ENCODE data around the gene SSH2. TPM values are rescaled to one million over a fixed set of nuclear protein-coding genes. Genes with fewer than 3 reads are reported as not detected.
A peak's percentile ranks its signal among the peaks of the same experiment; 100 is the strongest.

The SSH2 gene
- total RNA-seq, 6 donors from 2014 or later: 55.4 to 82.9 (median 67.8) TPM

DNA sequence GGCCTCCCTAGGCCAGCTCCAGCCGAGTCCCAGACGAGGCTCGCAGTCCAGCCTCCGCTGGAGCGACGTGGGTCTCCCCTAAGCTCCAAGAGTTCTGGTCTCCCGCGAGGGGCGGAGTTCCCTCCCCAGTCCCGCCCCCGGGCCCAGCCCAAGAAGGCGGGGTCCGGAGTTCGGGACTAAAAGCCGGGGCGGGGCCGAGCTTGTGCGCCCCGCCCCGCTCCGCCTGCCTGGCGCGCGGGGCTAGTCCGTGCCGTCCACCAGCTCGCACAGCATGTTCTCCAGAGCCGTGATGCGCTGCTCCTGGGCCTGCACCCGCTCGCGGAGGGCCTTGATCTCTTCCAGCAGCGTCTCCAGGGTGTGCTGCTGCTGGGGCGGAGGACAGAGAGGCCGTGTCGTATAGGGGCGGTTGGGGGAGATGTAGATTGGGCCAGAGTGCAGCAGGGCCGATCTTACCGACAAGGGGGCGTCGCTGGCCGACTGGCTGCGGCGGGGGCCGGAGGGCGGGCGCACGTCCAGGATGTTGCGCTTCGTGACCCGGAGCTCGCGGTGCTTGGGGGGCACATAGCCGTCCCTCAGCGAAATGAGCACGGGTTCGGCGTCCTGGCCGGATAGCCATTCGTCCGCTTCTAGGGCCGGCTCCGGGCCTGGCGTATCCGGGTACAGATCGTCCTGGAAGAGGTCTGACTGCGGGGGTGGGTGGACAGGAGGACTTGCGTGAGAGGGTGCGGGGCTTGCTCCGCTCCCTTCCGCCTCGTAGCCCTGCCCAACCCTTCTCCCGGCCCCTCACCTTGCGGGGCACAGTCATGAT is 314.3 kb downstream of the SSH2 start:
- H3K4me1 ChIP-seq: peaks cover 49 to 66% (median 60%) of the 10 kb centered on the region in 4 donors
- WGBS, 2 donors: 4 to 5% methylated on average over 14 to 64 of the region's 74 CpGs
- peak; percentile 85 to 88 for ATAC-seq (ENCODE audit: low FRiP score in 2 of 2)

GRCh38 chr17:29615048-29615385 is 315.0 kb downstream of the SSH2 start:
- Histone ChIP-seq H3K27me3 (peaks cover 0 to 10% (median 0%) of the 10 kb centered on the region in 4 donors), H3K27ac (no peak overlapping the region), H3K9me3 (no peaks in the 10 kb centered on the region), H3K4me1 (peaks cover 49 to 66% (median 60%) of the 10 kb centered on the region in 4 donors), H3K36me3 (no peaks in the 10 kb centered on the region), H3K4me3 (peak overlapping the region in 3 of 4 donors; percentile 29 to 52 (median 49))
- no peak for TF ChIP-seq POLR2AphosphoS5 (IDR thresholded peaks at IDR 0.05)
- TF ChIP-seq, protein P1, sequence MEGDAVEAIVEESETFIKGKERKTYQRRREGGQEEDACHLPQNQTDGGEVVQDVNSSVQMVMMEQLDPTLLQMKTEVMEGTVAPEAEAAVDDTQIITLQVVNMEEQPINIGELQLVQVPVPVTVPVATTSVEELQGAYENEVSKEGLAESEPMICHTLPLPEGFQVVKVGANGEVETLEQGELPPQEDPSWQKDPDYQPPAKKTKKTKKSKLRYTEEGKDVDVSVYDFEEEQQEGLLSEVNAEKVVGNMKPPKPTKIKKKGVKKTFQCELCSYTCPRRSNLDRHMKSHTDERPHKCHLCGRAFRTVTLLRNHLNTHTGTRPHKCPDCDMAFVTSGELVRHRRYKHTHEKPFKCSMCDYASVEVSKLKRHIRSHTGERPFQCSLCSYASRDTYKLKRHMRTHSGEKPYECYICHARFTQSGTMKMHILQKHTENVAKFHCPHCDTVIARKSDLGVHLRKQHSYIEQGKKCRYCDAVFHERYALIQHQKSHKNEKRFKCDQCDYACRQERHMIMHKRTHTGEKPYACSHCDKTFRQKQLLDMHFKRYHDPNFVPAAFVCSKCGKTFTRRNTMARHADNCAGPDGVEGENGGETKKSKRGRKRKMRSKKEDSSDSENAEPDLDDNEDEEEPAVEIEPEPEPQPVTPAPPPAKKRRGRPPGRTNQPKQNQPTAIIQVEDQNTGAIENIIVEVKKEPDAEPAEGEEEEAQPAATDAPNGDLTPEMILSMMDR (IDR thresholded peaks at IDR 0.05): peak in 1 of 6 experiments; percentile 15
- 8 to 27% methylated on average over 2 to 15 of the region's 15 CpGs for WGBS, 2 donors
- ATAC-seq (ENCODE audit: low FRiP score in 2 of 2) (peak in 1 of 2 donors; percentile 36), DNase-seq (peak in 1 of 2 donors; percentile 54)

More for the DNA sequence above, 314.3 kb downstream of the SSH2 start:
- Histone ChIP-seq H3K9me3 (no peaks in the 10 kb centered on the region), H3K27me3 (peaks cover 0 to 10% (median 0%) of the 10 kb centered on the region in 4 donors), H3K27ac (peak overlapping the region in 3 of 4 donors; percentile 4 to 32 (median 19)), H3K36me3 (no peaks in the 10 kb centered on the region), H3K4me3 (peak overlapping the region; percentile 23 to 52 (median 39))
- no peak for TF ChIP-seq EP300 (IDR thresholded peaks at IDR 0.05)
- TF ChIP-seq POLR2AphosphoS5 (IDR thresholded peaks at IDR 0.05): peak in 1 of 2 donors; percentile 67
- TF ChIP-seq, protein P1 (IDR thresholded peaks at IDR 0.05): no peak
- peak in 2 of 4 donors; percentile 9 to 50 for TF ChIP-seq POLR2A (IDR thresholded peaks at IDR 0.05)
- DNase-seq: peak; percentile 93 to 97

- TF ChIP-seq POLR2A (IDR thresholded peaks at IDR 0.05) (no peak), POLR2AphosphoS5 (IDR thresholded peaks at IDR 0.05) (no peak), EP300 (IDR thresholded peaks at IDR 0.05) (no peak)
- TF ChIP-seq, protein P1 (IDR thresholded peaks at IDR 0.05): no peak
- Histone ChIP-seq H3K27ac (no peak overlapping the region), H3K4me1 (peaks cover 49 to 66% (median 60%) of the 10 kb centered on the region in 4 donors), H3K27me3 (peaks cover 0 to 10% (median 0%) of the 10 kb centered on the region in 4 donors), H3K9me3 (no peaks in the 10 kb centered on the region), H3K4me3 (no peak overlapping the region), H3K36me3 (no peaks in the 10 kb centered on the region)
- WGBS, 2 donors: 56 to 64% methylated on average over 13 of the region's 16 CpGs
- DNase-seq (peak in 1 of 2 donors; percentile 73), ATAC-seq (ENCODE audit: low FRiP score in 2 of 2) (no peak)
These were observed 315.5 kb downstream of the SSH2 start for GRCh38 chr17:29614349-29615047.

DNA sequence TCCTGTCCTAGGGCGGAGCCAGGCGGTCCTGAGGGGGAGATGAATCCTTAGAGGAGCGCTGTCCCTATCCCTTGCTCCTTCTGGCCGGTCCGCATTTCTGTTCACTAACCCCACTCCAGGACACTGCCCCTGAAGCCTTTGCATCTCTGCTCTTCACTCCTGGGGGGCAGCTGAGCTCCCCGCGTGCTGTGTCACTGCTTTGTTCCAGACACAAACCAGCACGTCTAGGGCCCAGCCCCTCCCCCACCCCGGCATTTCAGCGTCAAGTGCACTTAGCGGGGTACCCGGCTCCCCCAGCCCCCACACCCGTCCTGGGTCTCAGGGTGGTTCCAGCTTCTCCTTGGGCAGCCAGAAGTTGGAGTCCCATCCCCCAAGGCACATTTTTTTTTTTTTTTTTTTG is 316.2 kb downstream of the SSH2 start:
- ATAC-seq (ENCODE audit: low FRiP score in 2 of 2) (no peak), DNase-seq (peak in 1 of 2 donors; percentile 54)
- H3K27me3 ChIP-seq: peaks cover 0 to 10% (median 0%) of the 10 kb centered on the region in 4 donors
- no peaks in the 10 kb centered on the region for H3K9me3 ChIP-seq
- 36 to 48% methylated on average over 13 of the region's 13 CpGs for WGBS, 2 donors
- TF ChIP-seq POLR2AphosphoS5 (IDR thresholded peaks at IDR 0.05): no peak
- TF ChIP-seq POLR2A (IDR thresholded peaks at IDR 0.05): no peak
- TF ChIP-seq, protein P1 (IDR thresholded peaks at IDR 0.05): no peak
- no peak for TF ChIP-seq EP300 (IDR thresholded peaks at IDR 0.05)
- H3K36me3 ChIP-seq: no peaks in the 10 kb centered on the region
- peak overlapping the region in 1 of 4 donors; percentile 19 for H3K27ac ChIP-seq
- H3K4me3 ChIP-seq: peak overlapping the region in 3 of 4 donors; percentile 29 to 47 (median 45)
- H3K4me1 ChIP-seq: peaks cover 49 to 62% (median 59%) of the 10 kb centered on the region in 4 donors
